ENCODE measurements around the gene FCRL4. TPM values are rescaled to one million over a fixed set of nuclear protein-coding genes. Genes with fewer than 3 reads are reported as not detected.
"Not testable (repeated sequence)": the region's sequence is repeated elsewhere in the genome, so short reads cannot be mapped to it uniquely, and the experiment has no call there.

The FCRL4 gene
- total RNA-seq, 1 experiment from 2014 or later, result not detected

DNA sequence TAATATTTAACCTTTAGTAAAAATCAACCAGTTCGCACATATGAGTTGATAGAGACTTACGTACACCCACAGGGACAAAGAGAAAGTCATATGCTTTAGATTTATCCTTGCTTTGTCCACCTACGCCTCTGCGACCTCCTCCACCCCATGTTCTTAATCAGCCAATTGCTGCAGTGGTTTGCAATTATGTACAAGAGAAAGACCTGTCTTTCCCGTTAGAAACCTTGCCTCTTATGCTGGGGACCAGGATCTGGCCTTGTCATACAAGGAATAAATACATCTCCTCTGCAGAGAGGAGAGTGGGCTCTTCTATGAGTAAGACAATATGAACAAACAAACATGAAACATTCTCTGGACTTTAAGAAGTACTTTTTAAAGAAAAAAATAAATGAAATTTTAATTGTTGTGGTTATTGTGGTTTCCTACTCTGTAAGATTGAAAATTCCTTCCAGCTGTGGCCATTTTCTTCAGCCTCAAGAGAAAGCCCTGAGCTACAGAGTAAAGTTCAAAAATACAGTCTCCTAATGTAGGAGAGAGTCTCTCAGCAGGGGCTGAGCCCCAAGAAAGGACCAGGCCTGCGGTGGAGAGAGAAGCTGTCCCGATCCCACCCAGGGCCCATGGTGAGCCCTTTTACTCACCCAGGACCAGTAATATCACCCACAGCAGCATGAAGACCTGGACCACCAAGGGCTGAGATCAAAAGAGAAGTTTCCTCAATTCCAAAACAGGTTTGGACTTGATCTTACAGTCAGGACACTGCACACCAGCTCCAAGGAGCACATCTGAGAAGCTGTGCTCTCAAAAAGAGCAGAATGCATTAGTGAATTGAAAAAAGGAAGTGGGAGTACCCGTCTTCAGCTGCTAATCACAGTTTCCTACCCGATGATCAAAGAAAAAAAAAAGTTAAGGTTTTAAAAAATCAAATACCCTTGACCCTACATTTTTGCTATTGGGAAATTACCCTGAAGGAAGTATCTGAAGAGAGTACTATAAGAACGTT is 45.9 kb downstream of the FCRL4 start, which contains the start of gene FCRL5:
FCRL5 (minus strand) TSS at position 822 of the 1,000 bp plus-strand sequence; CDS start at position 669, 153 bp downstream.
- no peaks in the 10 kb centered on the region for H3K9me3 ChIP-seq (ENCODE audit: control insufficient read depth in 1 of 2, insufficient read depth in 1 of 2, low read depth in 1 of 2, low read length in 2 of 2)
- H3K9me2 ChIP-seq (ENCODE audit: insufficient read depth), result no peaks in the 10 kb centered on the region
- H3K79me2 ChIP-seq (ENCODE audit: insufficient read depth, low read length), result no peaks in the 10 kb centered on the region
- intact Hi-C loops (cut with micrococcal nuclease), result no loop called here
- RAD21 ChIA-PET (ENCODE audit: low non-redundant PET in 1 of 2, low total read pairs in 2 of 2, uncharacterized antibody in 2 of 2, unreplicated experiment in 2 of 2), result no interaction called here
- no peak within 1 kb of the TSS for H2AFZ ChIP-seq (ENCODE audit: low read depth, low read length, poor library complexity, severe bottlenecking)
- no peaks in the 10 kb centered on the region for H3K4me1 ChIP-seq (ENCODE audit: control insufficient read depth in 1 of 2, insufficient read depth in 2 of 2, low read length in 2 of 2)
- ATAC-seq (no peak), DNase-seq (ENCODE audit: low read depth, low spot score) (no peak)
- H3K27ac ChIP-seq (ENCODE audit: low read depth, low read length), result no peak within 1 kb of the TSS
- BruUV-seq (replicated peaks), result no TSS peak
- no peaks in the 10 kb centered on the region for H3K36me3 ChIP-seq (ENCODE audit: control insufficient read depth in 1 of 2, insufficient read depth in 2 of 2, low read length in 2 of 2)
- TF ChIP-seq ZFX (IDR thresholded peaks at IDR 0.05), result no peak
- TF ChIP-seq, protein P1, sequence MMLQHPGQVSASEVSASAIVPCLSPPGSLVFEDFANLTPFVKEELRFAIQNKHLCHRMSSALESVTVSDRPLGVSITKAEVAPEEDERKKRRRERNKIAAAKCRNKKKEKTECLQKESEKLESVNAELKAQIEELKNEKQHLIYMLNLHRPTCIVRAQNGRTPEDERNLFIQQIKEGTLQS (IDR thresholded peaks at IDR 0.05), result no peak
- no peak for TF ChIP-seq ELF1 (IDR thresholded peaks at IDR 0.05; ENCODE audit: borderline replicate concordance, low read depth)
- TF ChIP-seq JUND (IDR thresholded peaks at IDR 0.05), result no peak
- no peak for TF ChIP-seq ZNF274 (IDR thresholded peaks at IDR 0.05; ENCODE audit: low read depth, low read length)
- TF ChIP-seq, protein P2, sequence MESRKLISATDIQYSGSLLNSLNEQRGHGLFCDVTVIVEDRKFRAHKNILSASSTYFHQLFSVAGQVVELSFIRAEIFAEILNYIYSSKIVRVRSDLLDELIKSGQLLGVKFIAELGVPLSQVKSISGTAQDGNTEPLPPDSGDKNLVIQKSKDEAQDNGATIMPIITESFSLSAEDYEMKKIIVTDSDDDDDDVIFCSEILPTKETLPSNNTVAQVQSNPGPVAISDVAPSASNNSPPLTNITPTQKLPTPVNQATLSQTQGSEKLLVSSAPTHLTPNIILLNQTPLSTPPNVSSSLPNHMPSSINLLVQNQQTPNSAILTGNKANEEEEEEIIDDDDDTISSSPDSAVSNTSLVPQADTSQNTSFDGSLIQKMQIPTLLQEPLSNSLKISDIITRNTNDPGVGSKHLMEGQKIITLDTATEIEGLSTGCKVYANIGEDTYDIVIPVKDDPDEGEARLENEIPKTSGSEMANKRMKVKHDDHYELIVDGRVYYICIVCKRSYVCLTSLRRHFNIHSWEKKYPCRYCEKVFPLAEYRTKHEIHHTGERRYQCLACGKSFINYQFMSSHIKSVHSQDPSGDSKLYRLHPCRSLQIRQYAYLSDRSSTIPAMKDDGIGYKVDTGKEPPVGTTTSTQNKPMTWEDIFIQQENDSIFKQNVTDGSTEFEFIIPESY (IDR thresholded peaks at IDR 0.05; ENCODE audit: extremely low read depth, insufficient replicate concordance, low read length), result no peak
- TF ChIP-seq EZH2phosphoT487 (IDR thresholded peaks at IDR 0.05; ENCODE audit: borderline replicate concordance), result no peak
- no peak for TF ChIP-seq POLR2AphosphoS5 (IDR thresholded peaks at IDR 0.05; ENCODE audit: low read depth, low read length)
- TF ChIP-seq, protein P3, sequence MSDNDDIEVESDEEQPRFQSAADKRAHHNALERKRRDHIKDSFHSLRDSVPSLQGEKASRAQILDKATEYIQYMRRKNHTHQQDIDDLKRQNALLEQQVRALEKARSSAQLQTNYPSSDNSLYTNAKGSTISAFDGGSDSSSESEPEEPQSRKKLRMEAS (IDR thresholded peaks at IDR 0.05), result no peak
- TF ChIP-seq CBX3 (IDR thresholded peaks at IDR 0.05; ENCODE audit: low read depth), result no peak
- TF ChIP-seq FOSL1 (IDR thresholded peaks at IDR 0.05; ENCODE audit: low read depth), result no peak
- TF ChIP-seq, protein P4, sequence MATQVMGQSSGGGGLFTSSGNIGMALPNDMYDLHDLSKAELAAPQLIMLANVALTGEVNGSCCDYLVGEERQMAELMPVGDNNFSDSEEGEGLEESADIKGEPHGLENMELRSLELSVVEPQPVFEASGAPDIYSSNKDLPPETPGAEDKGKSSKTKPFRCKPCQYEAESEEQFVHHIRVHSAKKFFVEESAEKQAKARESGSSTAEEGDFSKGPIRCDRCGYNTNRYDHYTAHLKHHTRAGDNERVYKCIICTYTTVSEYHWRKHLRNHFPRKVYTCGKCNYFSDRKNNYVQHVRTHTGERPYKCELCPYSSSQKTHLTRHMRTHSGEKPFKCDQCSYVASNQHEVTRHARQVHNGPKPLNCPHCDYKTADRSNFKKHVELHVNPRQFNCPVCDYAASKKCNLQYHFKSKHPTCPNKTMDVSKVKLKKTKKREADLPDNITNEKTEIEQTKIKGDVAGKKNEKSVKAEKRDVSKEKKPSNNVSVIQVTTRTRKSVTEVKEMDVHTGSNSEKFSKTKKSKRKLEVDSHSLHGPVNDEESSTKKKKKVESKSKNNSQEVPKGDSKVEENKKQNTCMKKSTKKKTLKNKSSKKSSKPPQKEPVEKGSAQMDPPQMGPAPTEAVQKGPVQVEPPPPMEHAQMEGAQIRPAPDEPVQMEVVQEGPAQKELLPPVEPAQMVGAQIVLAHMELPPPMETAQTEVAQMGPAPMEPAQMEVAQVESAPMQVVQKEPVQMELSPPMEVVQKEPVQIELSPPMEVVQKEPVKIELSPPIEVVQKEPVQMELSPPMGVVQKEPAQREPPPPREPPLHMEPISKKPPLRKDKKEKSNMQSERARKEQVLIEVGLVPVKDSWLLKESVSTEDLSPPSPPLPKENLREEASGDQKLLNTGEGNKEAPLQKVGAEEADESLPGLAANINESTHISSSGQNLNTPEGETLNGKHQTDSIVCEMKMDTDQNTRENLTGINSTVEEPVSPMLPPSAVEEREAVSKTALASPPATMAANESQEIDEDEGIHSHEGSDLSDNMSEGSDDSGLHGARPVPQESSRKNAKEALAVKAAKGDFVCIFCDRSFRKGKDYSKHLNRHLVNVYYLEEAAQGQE (IDR thresholded peaks at IDR 0.05; ENCODE audit: low read depth), result no peak
- TF ChIP-seq CEBPB (IDR thresholded peaks at IDR 0.05; ENCODE audit: low read depth), result no peak
- TF ChIP-seq YY1 (IDR thresholded peaks at IDR 0.05; ENCODE audit: extremely low read depth, insufficient replicate concordance, low read depth, low read length), result no peak
- POLR2A ChIA-PET, result interaction anchor here (0.6 kb wide), 1 partner anchor 427 kb away, joined by 3 read pairs; no protein-coding TSS in a partner anchor
- peaks cover 26% of the 10 kb centered on the region for H3K27me3 ChIP-seq (ENCODE audit: insufficient read depth, low read length)
- no peak within 1 kb of the TSS for H3K9ac ChIP-seq (ENCODE audit: low read length)
- CTCF ChIA-PET, result no interaction called here
- no peak within 1 kb of the TSS for H3K4me3 ChIP-seq (replicated peaks in 1 of 2; ENCODE audit: low read depth in 1 of 2, low read length in 2 of 2)
- H4K20me1 ChIP-seq (ENCODE audit: insufficient read depth), result no peaks in the 10 kb centered on the region
- no peak within 1 kb of the TSS for H3K4me2 ChIP-seq (ENCODE audit: low read length)

DNA sequence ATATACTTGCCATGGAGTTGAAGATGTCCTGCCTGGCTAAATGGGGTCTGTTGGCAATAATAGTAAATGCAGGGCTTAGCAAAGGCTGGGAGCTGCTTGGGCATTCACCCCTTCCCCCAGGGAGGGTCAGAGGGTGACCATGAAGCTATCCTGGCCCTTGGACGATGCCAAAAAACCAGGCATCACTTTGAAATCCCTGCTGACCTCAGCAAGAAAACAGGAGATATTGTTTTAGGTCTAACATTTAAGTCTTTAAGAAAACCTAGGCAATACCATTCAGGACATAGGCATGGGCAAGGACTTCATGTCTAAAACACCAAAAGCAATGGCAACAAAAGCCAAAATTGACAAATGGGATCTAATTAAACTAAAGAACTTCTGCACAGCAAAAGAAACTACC is 49.8 kb downstream of the FCRL4 start:
- H3K4me3 ChIP-seq (replicated peaks in 1 of 2; ENCODE audit: low read depth in 1 of 2, low read length in 2 of 2); H3K4me1 ChIP-seq (ENCODE audit: control insufficient read depth in 1 of 2, insufficient read depth in 2 of 2, low read length in 2 of 2); H2AFZ ChIP-seq (ENCODE audit: low read depth, low read length, poor library complexity, severe bottlenecking); ATAC-seq; RAD21 ChIA-PET (ENCODE audit: low non-redundant PET in 1 of 2, low total read pairs in 2 of 2, uncharacterized antibody in 2 of 2, unreplicated experiment in 2 of 2); H3K9me3 ChIP-seq (ENCODE audit: control insufficient read depth in 1 of 2, insufficient read depth in 1 of 2, low read depth in 1 of 2, low read length in 2 of 2); CTCF ChIA-PET; H3K36me3 ChIP-seq (ENCODE audit: control insufficient read depth in 1 of 2, insufficient read depth in 2 of 2, low read length in 2 of 2); POLR2A ChIA-PET; BruUV-seq (replicated peaks); H3K9me2 ChIP-seq (ENCODE audit: insufficient read depth); H3K27ac ChIP-seq (ENCODE audit: low read depth, low read length); intact Hi-C loops (cut with micrococcal nuclease); H3K79me2 ChIP-seq (ENCODE audit: insufficient read depth, low read length); H4K20me1 ChIP-seq (ENCODE audit: insufficient read depth); DNase-seq (ENCODE audit: low read depth, low spot score); H3K9ac ChIP-seq (ENCODE audit: low read length); H3K4me2 ChIP-seq (ENCODE audit: low read length): not testable (repeated sequence)
- H3K27me3 ChIP-seq (ENCODE audit: insufficient read depth, low read length), result peaks cover 41% of the 10 kb centered on the region
